Liver (tissue), 3 donors: ENCODE measurements around the gene SAMD8.

Source experiments
- CTCF ChIP-seq: fragments of 150-350 bp; IDR thresholded peaks from 2 replicates; pipeline ENCODE4 v1.5.1; 2017; ENCODE audit warnings: improper control_type of control experiment, low read depth, low read length; ENCODE audit not compliant: missing input control
- GABPA ChIP-seq, 2 donors: IDR thresholded peaks in 1 of 2; conservative IDR thresholded peaks in 1 of 2; 2 replicates each; pipeline ENCODE4 v1.6.1; 2016; ENCODE audit warnings: antibody characterized with exemption in 2 of 2, mild to moderate bottlenecking in 1 of 2, moderate library complexity in 1 of 2
- RAD21 ChIP-seq, 2 donors: IDR thresholded peaks; 2 replicates each; pipeline ENCODE4 v1.6.1; 2016; ENCODE audit warnings: antibody characterized with exemption in 2 of 2, mild to moderate bottlenecking in 2 of 2
- SP1 ChIP-seq: IDR thresholded peaks from 2 replicates; pipeline ENCODE4 v1.6.1; 2018; ENCODE audit warnings: antibody characterized with exemption, mild to moderate bottlenecking
- YY1 ChIP-seq: IDR thresholded peaks from 2 replicates; pipeline ENCODE4 v1.6.1; 2016; ENCODE audit warnings: antibody characterized with exemption, mild to moderate bottlenecking
- donor health status: healthy.
- donor health status: healthy.

GRCh38 chr10:75136346-75136745, 24.9 kb downstream of the SAMD8 start:
- TF ChIP-seq CTCF (no peak), YY1 (no peak), SP1 (no peak), GABPA (IDR thresholded peaks at IDR 0.05 in 1 of 2, conservative IDR thresholded peaks at IDR 0.05 in 1 of 2) (no peak), RAD21 (IDR thresholded peaks at IDR 0.05) (no peak)
